OCI-LY3 (cell line): ENCODE measurements around the gene SRGN.

Source experiments
- H2AFZ ChIP-seq: fragments of 200-600, 300-600 bp; shearing (Covaris generic); 2 replicates; pipeline ENCODE4 v1.6.0; 2014; ENCODE audit warnings: antibody characterized with exemption, low read depth, low read length
- H3K27ac ChIP-seq: fragments of 200-600, 300-600 bp; sonication (generic); 2 replicates; pipeline ENCODE4 v1.5.1; 2014; ENCODE audit warnings: mild to moderate bottlenecking, low read length, moderate library complexity, mixed read lengths
- H3K27me3 ChIP-seq: fragments of 200-600, 300-600 bp; sonication (generic); 2 replicates; pipeline ENCODE4 v1.6.1; 2014; ENCODE audit warnings: low read depth, low read length, mixed read lengths
- H3K36me3 ChIP-seq: fragments of 200-600, 300-600 bp; sonication (generic); replicated peaks from 2 replicates; pipeline ENCODE3; 2014; ENCODE audit warnings: low read depth, low read length, mixed read lengths
- H3K4me1 ChIP-seq: fragments of 300-600, 200-600 bp; sonication (generic); 2 replicates; pipeline ENCODE4 v1.6.1; 2014; ENCODE audit warnings: low read length, mixed read lengths
- H3K4me2 ChIP-seq: fragments of 200-600, 300-600 bp; sonication (generic); 2 replicates; pipeline ENCODE4 v1.6.1; 2014; ENCODE audit warnings: low read length, mixed read lengths
- H3K4me3 ChIP-seq: fragments of 300-600, 200-600 bp; sonication (generic); 2 replicates; pipeline ENCODE4 v1.5.1; 2014; ENCODE audit warnings: antibody characterized with exemption, mild to moderate bottlenecking, low read length, moderate library complexity
- H3K79me2 ChIP-seq: fragments of 300-600, 200-600 bp; shearing (Covaris generic); 2 replicates; pipeline ENCODE4 v1.6.1; 2014; ENCODE audit warnings: mild to moderate bottlenecking, low read length, mixed read lengths
- H3K9ac ChIP-seq: fragments of 300-600, 200-600 bp; shearing (Covaris generic); 2 replicates; pipeline ENCODE4 v1.6.0; 2014; ENCODE audit warnings: mild to moderate bottlenecking, low read length, moderate library complexity
- H3K9me3 ChIP-seq: fragments of 200-600, 300-600 bp; shearing (Covaris generic); 2 replicates; pipeline ENCODE4 v1.6.1; 2014; ENCODE audit warnings: low read length, mixed read lengths; ENCODE audit not compliant: insufficient read depth
- H4K20me1 ChIP-seq: fragments of 200-600, 300-600 bp; sonication (generic); 2 replicates; pipeline ENCODE4 v1.6.1; 2016; ENCODE audit warnings: low read length, mixed read lengths; ENCODE audit not compliant: insufficient read depth
- EZH2phosphoT487 ChIP-seq: fragments of 200-600 bp; shearing (Covaris generic); IDR thresholded peaks from 2 replicates; pipeline ENCODE4 v1.6.1; 2018; ENCODE audit warnings: antibody characterized with exemption, mixed run types, low read depth
- TF ChIP-seq, protein P1 (sequence below): fragments of 200-600, 300-600 bp; sonication (generic); IDR thresholded peaks from 2 replicates; pipeline ENCODE4 v1.5.1; 2014; ENCODE audit warnings: antibody characterized with exemption, low read length, low read depth

Gene SRGN

DNA sequence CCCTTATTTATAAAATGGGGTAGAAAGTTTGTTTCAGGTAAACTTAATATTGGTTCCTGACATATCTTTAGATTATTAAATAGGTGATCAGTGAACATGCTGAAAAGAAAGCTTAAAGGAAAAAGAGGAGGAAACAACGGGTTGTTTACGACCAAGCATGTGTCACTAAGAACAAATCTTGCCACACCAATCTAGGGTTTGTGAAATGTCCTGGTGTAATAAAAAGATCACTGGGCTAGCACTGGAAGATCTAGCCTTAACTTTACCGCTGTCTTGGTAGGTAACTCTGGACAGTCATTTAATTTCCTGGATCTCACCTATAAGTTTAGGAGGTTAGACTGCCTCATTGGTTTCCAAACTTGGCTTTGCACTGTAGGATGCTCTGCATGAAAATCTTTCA, 55.1 kb downstream of the SRGN start:
- Histone ChIP-seq H3K4me1 (no peaks in the 10 kb centered on the region), H3K27me3 (no peaks in the 10 kb centered on the region), H3K4me2 (no peak overlapping the region), H3K36me3 (no peaks in the 10 kb centered on the region), H3K4me3 (no peak overlapping the region), H3K79me2 (no peaks in the 10 kb centered on the region), H3K9me3 (no peaks in the 10 kb centered on the region), H2AFZ (no peak overlapping the region), H3K9ac (no peak overlapping the region), H3K27ac (no peak overlapping the region), H4K20me1 (no peaks in the 10 kb centered on the region)
- no peak for TF ChIP-seq EZH2phosphoT487
- TF ChIP-seq, protein P1, sequence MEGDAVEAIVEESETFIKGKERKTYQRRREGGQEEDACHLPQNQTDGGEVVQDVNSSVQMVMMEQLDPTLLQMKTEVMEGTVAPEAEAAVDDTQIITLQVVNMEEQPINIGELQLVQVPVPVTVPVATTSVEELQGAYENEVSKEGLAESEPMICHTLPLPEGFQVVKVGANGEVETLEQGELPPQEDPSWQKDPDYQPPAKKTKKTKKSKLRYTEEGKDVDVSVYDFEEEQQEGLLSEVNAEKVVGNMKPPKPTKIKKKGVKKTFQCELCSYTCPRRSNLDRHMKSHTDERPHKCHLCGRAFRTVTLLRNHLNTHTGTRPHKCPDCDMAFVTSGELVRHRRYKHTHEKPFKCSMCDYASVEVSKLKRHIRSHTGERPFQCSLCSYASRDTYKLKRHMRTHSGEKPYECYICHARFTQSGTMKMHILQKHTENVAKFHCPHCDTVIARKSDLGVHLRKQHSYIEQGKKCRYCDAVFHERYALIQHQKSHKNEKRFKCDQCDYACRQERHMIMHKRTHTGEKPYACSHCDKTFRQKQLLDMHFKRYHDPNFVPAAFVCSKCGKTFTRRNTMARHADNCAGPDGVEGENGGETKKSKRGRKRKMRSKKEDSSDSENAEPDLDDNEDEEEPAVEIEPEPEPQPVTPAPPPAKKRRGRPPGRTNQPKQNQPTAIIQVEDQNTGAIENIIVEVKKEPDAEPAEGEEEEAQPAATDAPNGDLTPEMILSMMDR, result no peak

DNA sequence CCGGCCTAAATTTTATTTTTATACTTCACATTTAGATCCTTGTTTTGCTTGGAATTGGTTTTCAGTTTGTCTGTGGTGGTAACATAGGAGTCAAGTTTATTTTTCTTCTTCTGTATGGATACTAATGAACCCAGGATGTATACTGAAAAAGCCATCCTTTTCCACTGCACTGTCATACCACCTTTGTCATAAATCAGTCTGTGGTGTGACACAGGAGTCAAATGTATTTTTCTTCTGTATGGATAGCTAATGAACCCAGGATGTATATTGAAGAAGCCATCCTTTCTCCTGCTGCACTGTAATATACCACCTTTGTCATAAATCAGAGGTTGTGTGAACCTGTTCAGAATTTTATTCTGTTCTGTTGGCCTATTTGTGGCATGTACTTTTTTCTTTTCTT, 57.4 kb downstream of the SRGN start:
- TF ChIP-seq EZH2phosphoT487, result no peak
- TF ChIP-seq, protein P1, result no peak
- H3K9ac ChIP-seq, result no peak overlapping the region
- no peaks in the 10 kb centered on the region for H4K20me1 ChIP-seq

DNA sequence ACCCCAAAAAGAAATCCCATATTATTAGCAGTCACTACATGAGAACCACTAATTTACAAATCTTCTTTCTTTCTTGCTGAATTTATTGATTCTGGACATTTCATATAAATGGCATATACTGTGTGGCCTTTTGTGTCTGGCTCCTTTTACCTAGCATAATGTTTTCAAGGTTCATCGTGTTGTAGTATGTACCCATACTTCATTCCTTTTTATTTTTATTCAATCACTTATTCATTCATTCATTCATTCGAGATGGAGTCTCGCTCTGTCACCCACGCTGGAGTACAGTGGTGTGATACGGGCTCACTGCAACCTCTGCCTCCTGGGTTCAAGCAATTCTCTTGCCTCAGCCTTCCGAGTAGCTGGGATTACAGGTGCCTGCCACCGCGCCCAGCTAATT, 58.0 kb downstream of the SRGN start:
- no peaks in the 10 kb centered on the region for H4K20me1 ChIP-seq
- H3K9ac ChIP-seq, result no peak overlapping the region
- H3K36me3 ChIP-seq, result no peaks in the 10 kb centered on the region
- H3K4me2 ChIP-seq, result no peak overlapping the region
- no peaks in the 10 kb centered on the region for H3K27me3 ChIP-seq
- H3K4me3 ChIP-seq, result no peak overlapping the region
- H3K79me2 ChIP-seq, result no peaks in the 10 kb centered on the region
- TF ChIP-seq EZH2phosphoT487, result no peak
- TF ChIP-seq, protein P1, result no peak
- H3K27ac ChIP-seq, result no peak overlapping the region
- no peak overlapping the region for H2AFZ ChIP-seq
- no peaks in the 10 kb centered on the region for H3K9me3 ChIP-seq
- H3K4me1 ChIP-seq, result no peaks in the 10 kb centered on the region

More for the DNA sequence above, 57.4 kb downstream of the SRGN start:
- no peak overlapping the region for H3K27ac ChIP-seq
- H3K4me1 ChIP-seq, result no peaks in the 10 kb centered on the region
- no peak overlapping the region for H3K4me3 ChIP-seq
- H3K27me3 ChIP-seq, result no peaks in the 10 kb centered on the region
- H3K36me3 ChIP-seq, result no peaks in the 10 kb centered on the region
- no peaks in the 10 kb centered on the region for H3K9me3 ChIP-seq
- no peaks in the 10 kb centered on the region for H3K79me2 ChIP-seq
- no peak overlapping the region for H3K4me2 ChIP-seq
- no peak overlapping the region for H2AFZ ChIP-seq

DNA sequence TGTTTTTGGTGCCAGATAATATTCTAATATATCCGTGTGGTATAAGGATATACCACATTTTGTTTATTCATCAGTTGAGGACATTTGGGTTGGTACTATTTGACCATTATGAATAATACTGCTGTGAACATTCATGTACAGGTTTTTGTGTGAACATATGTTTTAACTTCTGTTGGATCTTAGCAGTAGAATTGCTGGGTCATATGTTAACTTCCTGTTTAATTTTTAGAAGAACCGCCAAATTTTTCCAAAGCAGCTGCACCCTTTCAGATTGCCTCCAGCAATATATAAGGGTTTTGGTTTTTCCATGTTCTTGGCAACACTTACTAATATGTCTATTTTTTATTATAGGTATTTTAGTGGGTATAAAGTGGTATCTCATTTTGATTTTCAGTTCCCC, 58.9 kb downstream of the SRGN start:
- Histone ChIP-seq H3K36me3 (no peaks in the 10 kb centered on the region), H2AFZ (no peak overlapping the region), H3K4me3 (no peak overlapping the region), H3K9me3 (no peaks in the 10 kb centered on the region), H3K4me2 (no peak overlapping the region), H3K27me3 (no peaks in the 10 kb centered on the region), H3K9ac (no peak overlapping the region), H3K79me2 (no peaks in the 10 kb centered on the region), H3K27ac (no peak overlapping the region), H4K20me1 (no peaks in the 10 kb centered on the region), H3K4me1 (no peaks in the 10 kb centered on the region)
- TF ChIP-seq, protein P1, result no peak
- TF ChIP-seq EZH2phosphoT487, result no peak
